HCT116 (cell line): Measurements from ENCODE around the gene IGSF9. TPM values are rescaled to one million over a fixed set of nuclear protein-coding genes. Genes with fewer than 3 reads are reported as not detected.

Source experiments
- ATAC-seq: fragments of 200-7000 bp; cut with Tn5 transposase; 2 replicates; pipeline ENCODE4 v1.9.1; 2020; ENCODE audit warnings: mild to moderate bottlenecking, moderate library complexity
- BruUV-seq: library from RNA; stranded (reverse); fragments of 400-500 nt; replicated peaks from 2 replicates; lab custom pipeline; 2021; lab: Mats Ljungman, UMichigan
- CTCF ChIA-PET: fragments of 300-600 bp; sonication (Branson Sonifier 250); formaldehyde crosslinking; loops from one replicate; lab custom pipeline; 2021; ENCODE audit warnings: antibody characterized with exemption; lab: Charles Lee
- POLR2A ChIA-PET: fragments of 300-600, 350-600 bp; sonication (Branson Sonifier 250); formaldehyde crosslinking; loops from one replicate; lab custom pipeline; 2021; ENCODE audit warnings: antibody characterized with exemption; lab: Charles Lee
- RAD21 ChIA-PET, 2 experiments: fragments of 300-600 bp; sonication (Branson Sonifier 250); formaldehyde crosslinking; loops; one replicate each; lab custom pipeline; 2023; ENCODE audit warnings: low total read pairs in 2 of 2; ENCODE audit not compliant: uncharacterized antibody in 2 of 2, unreplicated experiment in 2 of 2, low non-redundant PET in 1 of 2; lab: Charles Lee
- DNase-seq: peaks from one replicate; pipeline ENCODE4 v3.0.0-alpha.2; 2010; ENCODE audit warnings: low read depth, low spot score
- H2AFZ ChIP-seq: fragments of 200-600 bp; shearing (Covaris generic), sonication (generic); 2 replicates; pipeline ENCODE4 v1.6.1; 2017; ENCODE audit warnings: low read depth, mixed run types, mixed read lengths, antibody characterized with exemption, low read length; ENCODE audit not compliant: poor library complexity, severe bottlenecking
- H3K27ac ChIP-seq: 2 replicates; pipeline ENCODE4 v1.5.1; 2012; ENCODE audit warnings: low read depth, low read length
- H3K27me3 ChIP-seq: fragments of 200-600 bp; sonication (generic); 2 replicates; pipeline ENCODE4 v1.6.1; 2016; ENCODE audit warnings: mixed run types, low read length, mixed read lengths; ENCODE audit not compliant: insufficient read depth
- H3K36me3 ChIP-seq, 2 experiments: fragments of 200-500 bp in 1 of 2; fragments of 200-600 bp in 1 of 2; sonication (Bioruptor generic) in 1 of 2; sonication (generic) in 1 of 2; 2 replicates each; pipeline versions ENCODE4 v1.5.1 to v1.6.1; 2014 to 2016; ENCODE audit warnings: low read length in 2 of 2, inconsistent platforms in 1 of 2, mixed read lengths in 1 of 2, mixed run types in 1 of 2; ENCODE audit not compliant: insufficient read depth in 2 of 2, control insufficient read depth in 1 of 2
- H3K4me1 ChIP-seq, 2 experiments: fragments of 200-600 bp in 1 of 2; sonication (generic) in 1 of 2; 2 replicates each; pipeline versions ENCODE4 v1.5.1 to v1.6.1; 2012 to 2017; ENCODE audit warnings: low read length in 2 of 2, inconsistent platforms in 1 of 2, mild to moderate bottlenecking in 1 of 2, mixed read lengths in 1 of 2, mixed run types in 1 of 2, moderate library complexity in 1 of 2; ENCODE audit not compliant: insufficient read depth in 2 of 2, control insufficient read depth in 1 of 2
- H3K4me2 ChIP-seq: fragments of 200-600 bp; sonication (generic); 2 replicates; pipeline ENCODE4 v1.6.1; 2017; ENCODE audit warnings: mixed run types, low read length, mixed read lengths
- H3K4me3 ChIP-seq, 2 experiments: fragments of 200-600 bp in 1 of 2; sonication (generic) in 1 of 2; replicated peaks in 1 of 2; 2 replicates each; pipeline ENCODE4 v1.5.1; 2011 to 2016; ENCODE audit warnings: low read length in 2 of 2, control low read depth in 1 of 2, low read depth in 1 of 2, mild to moderate bottlenecking in 1 of 2, mixed read lengths in 1 of 2, mixed run types in 1 of 2
- H3K79me2 ChIP-seq: fragments of 200-600 bp; sonication (generic); 2 replicates; pipeline ENCODE4 v1.6.1; 2017; ENCODE audit warnings: mild to moderate bottlenecking, mixed run types, low read length, moderate library complexity, mixed read lengths; ENCODE audit not compliant: insufficient read depth
- H3K9ac ChIP-seq: fragments of 200-600 bp; sonication (generic); 2 replicates; pipeline ENCODE4 v1.6.1; 2016; ENCODE audit warnings: low read length, mixed read lengths
- H3K9me2 ChIP-seq: fragments of 200-600 bp; sonication (generic), shearing (Covaris generic); 2 replicates; pipeline ENCODE4 v1.6.1; 2017; ENCODE audit warnings: mixed run types, mild to moderate bottlenecking, moderate library complexity; ENCODE audit not compliant: insufficient read depth
- H3K9me3 ChIP-seq, 2 experiments: fragments of 200-500 bp in 1 of 2; fragments of 200-600 bp in 1 of 2; sonication (Bioruptor generic) in 1 of 2; sonication (generic) in 1 of 2; 2 replicates each; pipeline ENCODE4 v1.6.1; 2014 to 2017; ENCODE audit warnings: low read length in 2 of 2, mixed read lengths in 2 of 2, inconsistent platforms in 1 of 2, low read depth in 1 of 2, mild to moderate bottlenecking in 1 of 2, mixed run types in 1 of 2, moderate library complexity in 1 of 2; ENCODE audit not compliant: control insufficient read depth in 1 of 2, insufficient read depth in 1 of 2
- H4K20me1 ChIP-seq: fragments of 200-600 bp; sonication (generic), shearing (Covaris generic); 2 replicates; pipeline ENCODE4 v1.6.1; 2017; ENCODE audit warnings: mixed run types, mild to moderate bottlenecking, moderate library complexity; ENCODE audit not compliant: insufficient read depth
- CBX3 ChIP-seq: IDR thresholded peaks from 2 replicates; pipeline ENCODE4 v1.6.1; 2012; ENCODE audit warnings: low read depth
- EGR1 ChIP-seq: IDR thresholded peaks from 2 replicates; pipeline ENCODE4 v1.6.1; 2012; ENCODE audit warnings: low read depth
- EZH2 ChIP-seq: fragments of 200-600 bp; sonication (generic); IDR thresholded peaks from 2 replicates; pipeline ENCODE4 v1.6.1; 2017; ENCODE audit warnings: antibody characterized with exemption, mixed run types
- EZH2phosphoT487 ChIP-seq: fragments of 200-600 bp; IDR thresholded peaks from 2 replicates; pipeline ENCODE4 v1.6.1; 2018; ENCODE audit warnings: antibody characterized with exemption, borderline replicate concordance
- FOSL1 ChIP-seq: IDR thresholded peaks from 2 replicates; pipeline ENCODE4 v1.6.1; 2012; ENCODE audit warnings: low read depth
- POLR2A ChIP-seq: IDR thresholded peaks from 2 replicates; pipeline ENCODE4 v1.7.0; 2011; ENCODE audit warnings: borderline replicate concordance; ENCODE audit not compliant: insufficient read depth, insufficient read length; ENCODE audit errors: extremely low read depth
- POLR2AphosphoS5 ChIP-seq: IDR thresholded peaks from 2 replicates; pipeline ENCODE4 v1.6.1; 2011; ENCODE audit warnings: mild to moderate bottlenecking, low read depth, low read length, moderate library complexity
- RAD21 ChIP-seq: IDR thresholded peaks from 2 replicates; pipeline ENCODE4 v1.6.1; 2012; ENCODE audit warnings: low read depth, mild to moderate bottlenecking
- SIN3A ChIP-seq: IDR thresholded peaks from 2 replicates; pipeline ENCODE4 v1.6.1; 2012; ENCODE audit warnings: low read depth
- SP1 ChIP-seq: IDR thresholded peaks from 2 replicates; pipeline ENCODE4 v1.6.1; 2012; ENCODE audit warnings: low read depth
- SRF ChIP-seq: IDR thresholded peaks from 2 replicates; pipeline ENCODE4 v1.6.1; 2012; ENCODE audit warnings: low read depth
- TCF7L2 ChIP-seq: IDR thresholded peaks from 2 replicates; pipeline ENCODE4 v1.7.0; 2011; ENCODE audit warnings: borderline replicate concordance, inconsistent platforms; ENCODE audit not compliant: insufficient read depth, insufficient read length; ENCODE audit errors: extremely low read depth
- YY1 ChIP-seq: IDR thresholded peaks from 2 replicates; pipeline ENCODE4 v1.6.1; 2011; ENCODE audit warnings: low read length, low read depth, moderate library complexity, mild to moderate bottlenecking; ENCODE audit not compliant: insufficient replicate concordance; ENCODE audit errors: extremely low read depth
- ZFX ChIP-seq: fragments of 450-650 bp; IDR thresholded peaks from 2 replicates; pipeline ENCODE4 v1.6.1; 2017
- ZNF274 ChIP-seq: fragments of 200-500 bp; sonication (Bioruptor generic); IDR thresholded peaks from 2 replicates; pipeline ENCODE4 v1.6.1; 2014; ENCODE audit warnings: mild to moderate bottlenecking, low read depth, low read length, inconsistent platforms
- intact Hi-C: fragments of 100-400 bp; cut with micrococcal nuclease; formaldehyde crosslinking; loops from 2 replicates; pipeline ENCODE4 v1.10.0; 2022
- total RNA-seq: library from RNA; stranded (reverse); gene quantifications from one replicate; pipeline ENCODE4 v1.2.1, GENCODE V29; 2021; ENCODE audit not compliant: unreplicated experiment
- TF ChIP-seq, protein P1 (sequence below): IDR thresholded peaks from 2 replicates; pipeline ENCODE4 v1.6.1; 2012
- TF ChIP-seq, protein P2 (sequence below): IDR thresholded peaks from 2 replicates; pipeline ENCODE4 v1.6.1; 2011; ENCODE audit warnings: mild to moderate bottlenecking, low read length, moderate library complexity; ENCODE audit not compliant: insufficient replicate concordance; ENCODE audit errors: extremely low read depth
- TF ChIP-seq, protein P3 (sequence below): IDR thresholded peaks from 2 replicates; pipeline ENCODE4 v1.6.1; 2012; ENCODE audit warnings: low read depth

Gene IGSF9
- total RNA-seq, 1 experiment from 2014 or later: 10.3 TPM

DNA sequence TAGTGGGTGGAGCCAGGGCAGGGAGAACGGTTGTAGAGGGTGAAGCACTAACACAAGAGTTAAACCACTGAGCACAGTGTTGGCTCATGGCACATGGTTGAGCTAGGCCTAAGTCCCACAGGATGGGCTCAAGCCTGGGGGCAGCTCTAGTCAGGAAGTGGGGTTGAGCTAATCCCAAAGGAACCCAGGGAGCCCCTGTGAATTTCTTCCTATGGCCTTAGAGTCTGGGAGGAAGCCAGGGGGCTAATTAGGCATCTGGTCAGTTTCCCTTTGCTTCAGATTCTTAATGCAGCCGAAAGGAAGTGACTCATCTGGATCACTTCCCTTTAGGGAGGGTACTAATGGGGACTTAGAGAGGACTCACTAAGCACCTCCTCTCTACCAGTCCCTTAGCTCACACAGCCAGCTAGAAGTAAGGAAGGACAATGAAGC, 55.6 kb downstream of the IGSF9 start (continued):
- TF ChIP-seq, protein P1, sequence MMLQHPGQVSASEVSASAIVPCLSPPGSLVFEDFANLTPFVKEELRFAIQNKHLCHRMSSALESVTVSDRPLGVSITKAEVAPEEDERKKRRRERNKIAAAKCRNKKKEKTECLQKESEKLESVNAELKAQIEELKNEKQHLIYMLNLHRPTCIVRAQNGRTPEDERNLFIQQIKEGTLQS: no peak
- no peak for TF ChIP-seq ZFX
- peak; percentile 57; the same call in 1 of the 2 replicates for TF ChIP-seq POLR2AphosphoS5

DNA sequence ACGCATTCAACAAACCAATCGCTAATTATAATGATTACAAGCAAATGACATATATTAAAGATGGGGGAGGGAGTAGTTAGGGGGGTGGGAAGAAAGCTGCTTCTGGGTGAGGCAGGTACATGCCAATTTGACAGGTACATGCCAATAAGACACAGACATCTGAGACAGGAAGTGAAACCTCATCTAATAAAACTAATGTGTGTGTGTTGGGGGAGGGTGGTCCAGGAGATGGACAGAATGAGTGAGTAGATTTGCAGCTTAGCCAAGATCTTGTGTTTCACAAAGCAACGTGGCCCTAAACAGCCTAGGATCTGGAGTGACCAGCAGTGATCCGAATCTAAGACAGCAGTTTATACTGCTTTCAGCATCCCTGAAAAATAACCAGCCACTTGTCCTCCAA, 56.2 kb downstream of the IGSF9 start:
- H3K27ac ChIP-seq: peak overlapping the region; percentile 48; the same call in 1 of the 2 replicates
- intact Hi-C loops: no loop called here

More for the DNA sequence above, 56.2 kb downstream of the IGSF9 start:
- Histone ChIP-seq H3K9me3 (no peaks in the 10 kb centered on the region), H3K36me3 (no peaks in the 10 kb centered on the region), H3K4me2 (peak overlapping the region; percentile 61), H3K27me3 (no peaks in the 10 kb centered on the region; the same call in 1 of the 2 replicates), H3K4me1 (peaks cover 11 to 23% of the 10 kb centered on the region in 2 experiments; a peak in 3 of 4 replicates), H3K9me2 (no peaks in the 10 kb centered on the region), H3K79me2 (no peaks in the 10 kb centered on the region), H3K4me3 (no peak overlapping the region), H3K9ac (no peak overlapping the region), H2AFZ (no peak overlapping the region), H4K20me1 (no peaks in the 10 kb centered on the region)
- no peak for ATAC-seq
- DNase-seq: no peak
- POLR2A ChIA-PET: interaction anchor here (0.7 to 4.5 kb wide), 3 partner anchors 20 to 508 kb away, joined by 4 to 35 read pairs (median 5); no protein-coding TSS in a partner anchor
- no peak for TF ChIP-seq YY1
- no peak for TF ChIP-seq SRF
- no peak for TF ChIP-seq TCF7L2
- no peak for TF ChIP-seq SP1
- TF ChIP-seq, protein P2, sequence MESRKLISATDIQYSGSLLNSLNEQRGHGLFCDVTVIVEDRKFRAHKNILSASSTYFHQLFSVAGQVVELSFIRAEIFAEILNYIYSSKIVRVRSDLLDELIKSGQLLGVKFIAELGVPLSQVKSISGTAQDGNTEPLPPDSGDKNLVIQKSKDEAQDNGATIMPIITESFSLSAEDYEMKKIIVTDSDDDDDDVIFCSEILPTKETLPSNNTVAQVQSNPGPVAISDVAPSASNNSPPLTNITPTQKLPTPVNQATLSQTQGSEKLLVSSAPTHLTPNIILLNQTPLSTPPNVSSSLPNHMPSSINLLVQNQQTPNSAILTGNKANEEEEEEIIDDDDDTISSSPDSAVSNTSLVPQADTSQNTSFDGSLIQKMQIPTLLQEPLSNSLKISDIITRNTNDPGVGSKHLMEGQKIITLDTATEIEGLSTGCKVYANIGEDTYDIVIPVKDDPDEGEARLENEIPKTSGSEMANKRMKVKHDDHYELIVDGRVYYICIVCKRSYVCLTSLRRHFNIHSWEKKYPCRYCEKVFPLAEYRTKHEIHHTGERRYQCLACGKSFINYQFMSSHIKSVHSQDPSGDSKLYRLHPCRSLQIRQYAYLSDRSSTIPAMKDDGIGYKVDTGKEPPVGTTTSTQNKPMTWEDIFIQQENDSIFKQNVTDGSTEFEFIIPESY: no peak
- TF ChIP-seq CBX3: no peak
- no peak for TF ChIP-seq POLR2A
- TF ChIP-seq FOSL1: no peak
- no peak for TF ChIP-seq EGR1
- no peak for TF ChIP-seq SIN3A
- TF ChIP-seq ZFX: no peak
- no peak for TF ChIP-seq EZH2
- TF ChIP-seq POLR2AphosphoS5: no peak
- no peak for TF ChIP-seq ZNF274
- no peak for TF ChIP-seq EZH2phosphoT487
- TF ChIP-seq, protein P3, sequence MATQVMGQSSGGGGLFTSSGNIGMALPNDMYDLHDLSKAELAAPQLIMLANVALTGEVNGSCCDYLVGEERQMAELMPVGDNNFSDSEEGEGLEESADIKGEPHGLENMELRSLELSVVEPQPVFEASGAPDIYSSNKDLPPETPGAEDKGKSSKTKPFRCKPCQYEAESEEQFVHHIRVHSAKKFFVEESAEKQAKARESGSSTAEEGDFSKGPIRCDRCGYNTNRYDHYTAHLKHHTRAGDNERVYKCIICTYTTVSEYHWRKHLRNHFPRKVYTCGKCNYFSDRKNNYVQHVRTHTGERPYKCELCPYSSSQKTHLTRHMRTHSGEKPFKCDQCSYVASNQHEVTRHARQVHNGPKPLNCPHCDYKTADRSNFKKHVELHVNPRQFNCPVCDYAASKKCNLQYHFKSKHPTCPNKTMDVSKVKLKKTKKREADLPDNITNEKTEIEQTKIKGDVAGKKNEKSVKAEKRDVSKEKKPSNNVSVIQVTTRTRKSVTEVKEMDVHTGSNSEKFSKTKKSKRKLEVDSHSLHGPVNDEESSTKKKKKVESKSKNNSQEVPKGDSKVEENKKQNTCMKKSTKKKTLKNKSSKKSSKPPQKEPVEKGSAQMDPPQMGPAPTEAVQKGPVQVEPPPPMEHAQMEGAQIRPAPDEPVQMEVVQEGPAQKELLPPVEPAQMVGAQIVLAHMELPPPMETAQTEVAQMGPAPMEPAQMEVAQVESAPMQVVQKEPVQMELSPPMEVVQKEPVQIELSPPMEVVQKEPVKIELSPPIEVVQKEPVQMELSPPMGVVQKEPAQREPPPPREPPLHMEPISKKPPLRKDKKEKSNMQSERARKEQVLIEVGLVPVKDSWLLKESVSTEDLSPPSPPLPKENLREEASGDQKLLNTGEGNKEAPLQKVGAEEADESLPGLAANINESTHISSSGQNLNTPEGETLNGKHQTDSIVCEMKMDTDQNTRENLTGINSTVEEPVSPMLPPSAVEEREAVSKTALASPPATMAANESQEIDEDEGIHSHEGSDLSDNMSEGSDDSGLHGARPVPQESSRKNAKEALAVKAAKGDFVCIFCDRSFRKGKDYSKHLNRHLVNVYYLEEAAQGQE: no peak
- no peak for TF ChIP-seq RAD21
- RAD21 ChIA-PET: interaction anchor here (2.5 to 4.5 kb wide), 3 partner anchors 90 to 108 kb away, joined by 15 to 38 read pairs (median 17); partner anchors contain the start of gene DUSP23 (in 1 of the 2)
- BruUV-seq: no TSS peak
- CTCF ChIA-PET: interaction anchor here (0.7 to 8.5 kb wide), 8 partner anchors 53 to 757 kb away, joined by 4 to 249 read pairs (median 11); partner anchors contain the start of genes DUSP23 and FCRL6
